Lung (tissue), 12 donors: ENCODE measurements around the gene SULT4A1. TPM values are rescaled to one million over a fixed set of nuclear protein-coding genes. Genes with fewer than 3 reads are reported as not detected.

ENCODE experiments used
- ATAC-seq: fragments of 200-7000 bp; cut with Tn5 transposase; one replicate; pipeline ENCODE4 v1.9.1; 2020; ENCODE audit warnings: moderate number of reproducible peaks; ENCODE audit not compliant: insufficient read depth, low FRiP score
- DNase-seq, 3 donors: peaks; one replicate each; pipeline ENCODE4 v3.0.0-alpha.2; 2013 to 2017
- H3K27ac ChIP-seq, 2 donors: one replicate each; pipeline ENCODE4 v1.5.1; 2013; ENCODE audit warnings: mild to moderate bottlenecking in 2 of 2, moderate library complexity in 2 of 2, control low read depth in 1 of 2, inconsistent platforms in 1 of 2, low read depth in 1 of 2, low read length in 1 of 2
- H3K27me3 ChIP-seq, 3 donors: one replicate each; pipeline ENCODE4 v1.5.1; 2013; ENCODE audit warnings: low read length in 2 of 3; ENCODE audit not compliant: control insufficient read depth in 3 of 3, insufficient read depth in 3 of 3
- H3K36me3 ChIP-seq, 4 donors: one replicate each; pipeline ENCODE4 v1.5.1; 2013; ENCODE audit warnings: low read length in 4 of 4, mild to moderate bottlenecking in 1 of 4, moderate library complexity in 1 of 4; ENCODE audit not compliant: control insufficient read depth in 4 of 4, insufficient read depth in 4 of 4
- H3K4me1 ChIP-seq, 5 donors: one replicate each; pipeline ENCODE4 v1.5.1; 2013; ENCODE audit warnings: low read length in 5 of 5, mild to moderate bottlenecking in 2 of 5, moderate library complexity in 1 of 5; ENCODE audit not compliant: control insufficient read depth in 5 of 5, insufficient read depth in 5 of 5
- H3K4me3 ChIP-seq: one replicate; pipeline ENCODE4 v1.5.1; 2013; ENCODE audit warnings: mild to moderate bottlenecking, control low read depth, moderate library complexity
- H3K9ac ChIP-seq, 2 donors: one replicate each; pipeline ENCODE4 v1.5.1; 2013; ENCODE audit warnings: low read length in 2 of 2, control low read depth in 1 of 2; ENCODE audit not compliant: insufficient read depth in 1 of 2
- H3K9me3 ChIP-seq, 4 donors: one replicate each; pipeline ENCODE4 v1.5.1; 2013; ENCODE audit warnings: low read length in 3 of 4, mild to moderate bottlenecking in 1 of 4, moderate library complexity in 1 of 4; ENCODE audit not compliant: control insufficient read depth in 4 of 4, insufficient read depth in 3 of 4
- CTCF ChIP-seq: IDR thresholded peaks from 2 replicates; pipeline ENCODE4 v1.5.1; 2012; ENCODE audit warnings: mild to moderate bottlenecking; ENCODE audit errors: control extremely low read depth, extremely low read depth
- WGBS, 2 donors: extraction: QIAGEN DNeasy Blood & Tissue Kit; methylation state at CpG; one replicate each; pipeline ENCODE4 v1.1.7; 2013; 5-methylcytosine and 5-hydroxymethylcytosine counted together
- polyA plus RNA-seq, 2 donors: library from polyadenylated mRNA; stranded (reverse); fragments of 200-250 nt; gene quantifications; one replicate each; pipeline ENCODE4 v1.2.1, GENCODE V29; 2013
- total RNA-seq, 2 donors: library from RNA; depleted of rRNA in 1 of 2; stranded (reverse); fragments of >200 nt in 1 of 2; gene quantifications; one replicate each; pipeline ENCODE4 v1.2.1, GENCODE V29; 2014 to 2021
- donor health status: control.
- donor health status: control.
- donor health status: Bipolar disorder and iron deficiency.
- donor health status: healthy.
- donor health status: DM: yes; HTN: yes; CAD: no.

SULT4A1 gene
- total and polyA plus RNA-seq, 4 donors: 0.06 to 0.31 (median 0.26) TPM; not detected in 1

- H3K9ac ChIP-seq: no peak overlapping the region
- peaks cover 0 to 2% (median 0%) of the 10 kb centered on the region in 4 donors for H3K9me3 ChIP-seq
- no peak for TF ChIP-seq CTCF
- no peaks in the 10 kb centered on the region for H3K4me1 ChIP-seq
- WGBS, 2 donors: 68 to 82% methylated on average over 13 of the region's 13 CpGs
- H3K36me3 ChIP-seq: no peaks in the 10 kb centered on the region
- H3K4me3 ChIP-seq: no peak overlapping the region
- H3K27me3 ChIP-seq: peaks cover 0 to 3% (median 0%) of the 10 kb centered on the region in 3 donors
- DNase-seq (no peak), ATAC-seq (no peak)
- H3K27ac ChIP-seq: no peak overlapping the region
Observed at GRCh38 chr22:43849731-43850130, 12.6 kb downstream of the SULT4A1 start.

DNA sequence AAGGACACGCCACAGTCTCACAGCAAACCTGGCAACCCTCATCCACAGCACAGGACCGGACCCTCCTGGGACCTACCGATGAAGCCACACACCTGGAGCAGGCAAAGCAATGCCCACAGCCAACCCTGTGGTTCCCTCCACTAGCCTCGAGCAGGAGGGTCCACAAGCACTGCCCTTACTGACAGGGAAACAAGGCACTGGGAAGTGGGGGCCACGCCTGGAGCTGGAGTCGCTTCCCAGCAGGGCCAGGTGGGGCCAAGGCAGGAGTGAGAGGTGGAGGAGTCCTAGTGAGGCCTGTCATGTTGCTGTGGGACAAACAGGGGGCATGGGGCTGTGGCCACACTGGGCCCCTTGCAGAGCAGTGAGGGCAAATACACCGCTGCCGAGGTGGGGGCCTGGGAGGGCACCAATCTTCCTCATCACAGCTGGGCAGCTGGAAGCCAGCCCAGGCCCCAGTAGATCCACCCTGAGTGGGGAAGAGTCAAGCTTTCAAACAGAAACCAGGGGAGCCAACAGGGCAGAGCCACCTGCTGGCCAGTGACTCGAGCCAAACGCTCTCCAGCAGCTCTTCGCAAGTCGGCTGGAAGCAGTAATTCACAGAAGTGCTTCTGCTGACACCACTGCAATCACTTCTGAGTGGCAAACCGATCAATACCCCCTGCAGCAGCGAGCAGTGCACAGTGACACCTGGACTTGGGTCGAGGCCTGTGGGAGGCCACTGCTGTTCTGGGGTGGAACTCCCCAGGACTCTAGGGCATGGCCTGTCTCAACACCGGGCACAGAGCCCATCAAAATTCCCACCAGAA is 13.7 kb downstream of the SULT4A1 start:
- Histone ChIP-seq H3K27me3 (peaks cover 0 to 3% (median 0%) of the 10 kb centered on the region in 3 donors), H3K36me3 (no peaks in the 10 kb centered on the region), H3K4me1 (no peaks in the 10 kb centered on the region), H3K9ac (no peak overlapping the region), H3K9me3 (peaks cover 0 to 2% (median 0%) of the 10 kb centered on the region in 4 donors), H3K4me3 (no peak overlapping the region), H3K27ac (no peak overlapping the region)
- 52 to 65% methylated on average over 15 to 16 of the region's 16 CpGs for WGBS, 2 donors
- no peak for TF ChIP-seq CTCF
- ATAC-seq (no peak), DNase-seq (peak in 2 of 3 donors; percentile 31 to 46)

DNA sequence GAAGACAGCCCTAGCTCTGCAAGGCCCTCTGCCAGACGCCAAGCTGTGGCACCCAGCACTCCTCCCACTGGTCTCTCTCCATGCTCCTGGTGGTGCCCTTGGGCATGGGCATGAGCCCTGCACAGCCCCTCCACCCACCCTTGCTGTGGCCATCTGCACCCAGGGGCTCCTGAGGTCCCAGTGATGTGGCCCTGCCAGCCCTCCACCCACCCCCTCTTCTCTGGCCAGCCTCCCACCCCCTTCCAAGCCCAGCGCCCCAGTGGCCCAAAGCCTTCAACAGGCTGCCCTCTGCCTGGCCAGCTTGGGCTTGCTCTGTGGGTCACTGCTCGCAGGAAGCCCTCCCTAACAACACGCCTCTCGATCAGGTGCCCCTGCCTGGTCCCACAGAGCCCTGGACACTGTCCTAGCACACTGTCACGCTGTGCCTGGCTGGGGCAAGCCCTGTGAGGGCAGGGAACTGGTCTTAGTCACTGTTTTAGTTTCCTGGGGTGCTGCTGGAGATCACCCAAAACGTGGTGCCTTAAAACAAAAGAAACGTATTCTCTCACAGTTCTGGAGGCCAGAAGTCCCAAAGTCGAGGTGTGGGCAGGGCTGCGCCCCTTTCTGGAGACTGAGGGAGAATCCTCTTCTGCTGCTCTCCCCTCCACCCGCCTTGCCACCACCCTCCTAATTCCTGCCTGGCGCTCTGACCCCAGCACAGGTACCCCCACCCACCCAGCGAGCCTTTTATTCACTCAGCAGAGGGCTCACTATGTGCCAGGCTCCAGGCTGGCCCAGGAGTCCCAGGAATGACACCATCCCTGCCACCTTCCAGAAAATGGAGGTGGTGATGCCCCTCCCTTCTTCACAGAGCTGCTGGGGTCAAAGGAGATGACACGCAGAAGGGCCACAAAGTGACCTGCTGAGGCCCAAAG is 14.7 kb downstream of the SULT4A1 start:
- DNase-seq (no peak), ATAC-seq (no peak)
- Histone ChIP-seq H3K36me3 (no peaks in the 10 kb centered on the region), H3K27ac (no peak overlapping the region), H3K4me3 (no peak overlapping the region), H3K27me3 (no peaks in the 10 kb centered on the region), H3K4me1 (no peaks in the 10 kb centered on the region), H3K9ac (no peak overlapping the region), H3K9me3 (peaks cover 0 to 2% (median 0%) of the 10 kb centered on the region in 4 donors)
- no peak for TF ChIP-seq CTCF
- 79 to 89% methylated on average over 14 of the region's 14 CpGs for WGBS, 2 donors
